CD4-positive, alpha-beta T cell treated with Interleukin-15 for 4 hours (primary cell): ENCODE measurements around the gene SHISAL2B.
"Not testable (repeated sequence)": the region's sequence is repeated elsewhere in the genome, so short reads cannot be mapped to it uniquely, and the experiment has no call there.

ENCODE experiments used
- DNase-seq: peaks from one replicate; pipeline ENCODE4 v3.0.0-alpha.2; 2020; ENCODE audit warnings: low spot score

SHISAL2B gene

GRCh38 chr5:64700765-64701164 lies 10.5 kb downstream of the SHISAL2B start:
- no peak for DNase-seq

- DNase-seq = not testable (repeated sequence)
These were observed 15.8 kb downstream of the SHISAL2B start for GRCh38 chr5:64706074-64706473.

DNA sequence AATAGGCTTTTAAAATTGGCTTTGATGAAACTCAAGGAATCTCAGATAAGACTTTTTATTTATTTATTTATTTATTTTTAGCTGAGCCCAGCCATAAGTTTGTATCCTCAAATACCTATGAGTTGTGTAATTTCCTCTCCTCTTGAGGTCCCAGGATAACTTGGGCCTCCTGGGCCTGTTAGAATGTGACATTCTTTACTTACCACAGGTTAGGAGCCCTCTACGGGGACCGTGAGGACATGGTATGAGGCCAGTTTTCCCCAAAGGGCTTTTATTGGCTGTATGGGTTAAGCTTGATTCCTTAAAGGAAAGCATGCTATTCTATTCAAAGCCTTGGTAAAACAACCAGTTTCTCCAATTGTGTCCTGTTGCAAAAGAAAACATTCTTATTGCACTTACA lies 16.9 kb downstream of the SHISAL2B start:
- DNase-seq = no peak

GRCh38 chr5:64714495-64714894 lies 24.2 kb downstream of the SHISAL2B start:
- not testable (repeated sequence) for DNase-seq

- no peak for DNase-seq
These were observed 32.3 kb downstream of the SHISAL2B start for GRCh38 chr5:64722588-64722987.

DNA sequence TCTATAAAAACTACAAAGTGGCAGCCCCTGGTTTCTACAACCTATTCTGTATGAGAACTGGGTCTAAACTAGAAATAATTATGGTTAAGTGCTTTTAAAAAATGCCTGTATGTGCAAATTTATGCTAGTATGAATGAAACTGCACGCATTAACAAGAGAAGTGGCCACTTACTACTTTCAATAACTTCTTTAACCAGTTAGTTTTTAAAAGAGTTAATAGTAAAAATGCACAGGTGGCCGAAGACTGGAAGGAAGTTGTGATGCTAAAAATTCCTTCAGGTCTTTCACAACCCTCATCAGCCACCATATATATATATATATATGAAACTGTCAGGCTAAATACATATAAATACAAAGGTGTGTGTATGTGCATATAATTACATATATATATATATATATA lies 36.8 kb downstream of the SHISAL2B start:
- no peak for DNase-seq

DNA sequence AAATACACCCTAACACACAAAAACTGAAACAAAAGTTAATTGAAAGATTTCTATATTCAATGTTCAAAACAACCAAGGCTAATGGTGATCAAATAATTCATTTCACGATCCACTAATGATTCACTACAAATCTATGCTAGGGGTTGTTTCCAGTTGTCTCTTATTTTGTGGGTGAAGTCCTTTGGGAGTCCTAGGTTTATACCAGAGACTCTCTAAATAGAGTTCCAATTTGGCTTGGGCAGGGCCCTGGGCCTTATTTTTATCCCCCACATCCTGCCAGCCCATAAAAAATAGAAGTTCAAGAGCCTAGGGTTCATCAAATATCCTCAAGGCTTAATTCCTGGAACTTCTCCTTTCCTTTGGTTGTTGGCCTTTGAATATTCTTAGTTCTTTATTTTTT lies 52.1 kb downstream of the SHISAL2B start:
- DNase-seq = no peak

- no peak for DNase-seq
These were observed 52.5 kb downstream of the SHISAL2B start for GRCh38 chr5:64742821-64743220.

- DNase-seq = no peak
These were observed 54.6 kb downstream of the SHISAL2B start for GRCh38 chr5:64744914-64745313.

- no peak for DNase-seq
These were observed 56.1 kb downstream of the SHISAL2B start for GRCh38 chr5:64746446-64746845.

GRCh38 chr5:64749385-64749784 lies 59.1 kb downstream of the SHISAL2B start:
- DNase-seq = no peak

- no peak for DNase-seq
These were observed 63.8 kb downstream of the SHISAL2B start for GRCh38 chr5:64754066-64754465.

- DNase-seq = no peak
These were observed 68.6 kb downstream of the SHISAL2B start for GRCh38 chr5:64758901-64759300.

DNA sequence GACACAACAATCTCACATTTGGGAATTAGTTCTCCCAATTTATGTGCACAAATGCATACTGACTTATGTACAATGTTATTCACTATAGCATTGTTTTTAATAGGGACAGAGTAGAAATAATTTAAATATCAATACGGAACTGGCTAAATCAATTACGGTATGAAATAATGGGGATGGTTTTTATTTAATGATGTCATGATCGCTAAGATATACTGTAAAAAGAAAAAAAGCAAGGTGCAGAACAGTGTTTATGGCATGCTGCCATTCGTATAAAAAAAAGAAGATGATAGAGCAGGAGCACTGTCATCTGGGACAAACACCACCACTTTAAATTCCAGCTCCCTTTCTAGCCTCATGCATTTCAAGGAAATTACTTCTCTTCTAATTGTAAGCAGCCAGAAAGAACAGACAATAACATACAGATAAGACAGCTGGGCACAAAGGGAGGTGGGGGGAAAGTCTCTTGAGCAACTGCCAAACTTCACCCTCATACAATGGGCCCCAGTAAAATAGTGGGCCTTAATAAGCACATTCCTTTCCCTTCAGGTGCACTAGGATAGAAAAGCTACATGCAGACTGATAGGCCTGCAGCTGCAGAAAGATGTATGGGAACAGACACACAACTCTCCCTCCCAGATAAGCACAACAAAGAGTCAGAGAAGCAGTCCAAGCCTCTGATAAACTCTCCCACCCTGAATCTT lies 69.8 kb downstream of the SHISAL2B start:
- no peak for DNase-seq

DNA sequence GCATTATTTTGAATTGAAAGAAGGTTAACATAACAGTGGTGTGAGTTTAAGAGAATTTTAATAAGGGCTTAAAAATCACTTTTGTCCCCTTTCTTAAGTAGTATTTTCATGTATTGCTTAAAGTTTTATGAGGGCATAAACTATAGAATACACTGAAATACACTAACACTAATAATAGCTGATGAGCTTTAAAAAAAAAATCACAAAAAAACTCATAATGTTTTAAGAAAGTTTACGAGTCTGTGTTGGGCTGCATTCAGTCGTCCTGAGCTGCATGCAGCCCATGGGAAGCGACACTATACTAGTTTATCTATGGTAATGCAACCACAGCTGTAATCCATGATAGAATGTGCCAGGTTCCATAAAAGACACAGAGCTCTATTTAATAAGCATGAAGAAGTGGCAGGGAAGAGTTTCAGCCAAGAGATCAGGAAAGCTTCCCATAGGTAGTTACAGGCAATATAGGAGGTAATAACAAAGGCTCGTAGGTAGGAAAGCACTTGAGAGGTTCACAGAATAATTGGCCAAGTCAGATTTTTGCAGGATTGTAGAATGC lies 73.7 kb downstream of the SHISAL2B start:
- no peak for DNase-seq

GRCh38 chr5:64765804-64766504 lies 75.7 kb downstream of the SHISAL2B start:
- peak; percentile 20 for DNase-seq

GRCh38 chr5:64766941-64767340 lies 76.6 kb downstream of the SHISAL2B start:
- no peak for DNase-seq
